Endothelial cell (in vitro differentiated cells): Measurements from ENCODE around the gene ELAVL1. TPM values are rescaled to one million over a fixed set of nuclear protein-coding genes. Genes with fewer than 3 reads are reported as not detected.

Experiments
- DNase-seq: peaks from one replicate; pipeline ENCODE4 v3.0.0; 2021; ENCODE audit warnings: low spot score
- H3K27ac Mint-ChIP-seq: one replicate; pipeline ENCODE4 v1.8.0; 2021; ENCODE audit warnings: mixed read lengths, inconsistent platforms; ENCODE audit not compliant: unreplicated experiment
- H3K27me3 Mint-ChIP-seq: one replicate; pipeline ENCODE4 v1.8.0; 2021; ENCODE audit warnings: mild to moderate bottlenecking, moderate library complexity, mixed read lengths, inconsistent platforms; ENCODE audit not compliant: unreplicated experiment
- H3K36me3 Mint-ChIP-seq: one replicate; pipeline ENCODE4 v1.8.0; 2021; ENCODE audit warnings: mild to moderate bottlenecking, low read depth, mixed read lengths, inconsistent platforms; ENCODE audit not compliant: unreplicated experiment
- H3K4me1 Mint-ChIP-seq: one replicate; pipeline ENCODE4 v1.8.0; 2021; ENCODE audit warnings: mild to moderate bottlenecking, mixed read lengths, inconsistent platforms; ENCODE audit not compliant: unreplicated experiment
- H3K4me3 Mint-ChIP-seq: one replicate; pipeline ENCODE4 v1.8.0; 2021; ENCODE audit warnings: mild to moderate bottlenecking, mixed read lengths, inconsistent platforms; ENCODE audit not compliant: unreplicated experiment
- H3K9me3 Mint-ChIP-seq: one replicate; pipeline ENCODE4 v1.8.0; 2021; ENCODE audit warnings: mixed read lengths, inconsistent platforms; ENCODE audit not compliant: unreplicated experiment
- total RNA-seq: library from RNA; stranded (reverse); fragmentation: NEBNext Ultra II Directional; extraction: Animal tissue kit (Norgen Biotek cat#: 25700); gene quantifications from one replicate; pipeline ENCODE4 v1.2.1, GENCODE V29; 2021; ENCODE audit not compliant: unreplicated experiment
- TF ChIP-seq, protein P1 (sequence below): fragments of 200-600 bp; sonication (generic); IDR thresholded peaks from one replicate; pipeline ENCODE4 v1.5.0; 2021; ENCODE audit warnings: antibody characterized with exemption; ENCODE audit not compliant: unreplicated experiment

Gene ELAVL1
- total RNA-seq, 1 donor from 2014 or later: 135 TPM

DNA sequence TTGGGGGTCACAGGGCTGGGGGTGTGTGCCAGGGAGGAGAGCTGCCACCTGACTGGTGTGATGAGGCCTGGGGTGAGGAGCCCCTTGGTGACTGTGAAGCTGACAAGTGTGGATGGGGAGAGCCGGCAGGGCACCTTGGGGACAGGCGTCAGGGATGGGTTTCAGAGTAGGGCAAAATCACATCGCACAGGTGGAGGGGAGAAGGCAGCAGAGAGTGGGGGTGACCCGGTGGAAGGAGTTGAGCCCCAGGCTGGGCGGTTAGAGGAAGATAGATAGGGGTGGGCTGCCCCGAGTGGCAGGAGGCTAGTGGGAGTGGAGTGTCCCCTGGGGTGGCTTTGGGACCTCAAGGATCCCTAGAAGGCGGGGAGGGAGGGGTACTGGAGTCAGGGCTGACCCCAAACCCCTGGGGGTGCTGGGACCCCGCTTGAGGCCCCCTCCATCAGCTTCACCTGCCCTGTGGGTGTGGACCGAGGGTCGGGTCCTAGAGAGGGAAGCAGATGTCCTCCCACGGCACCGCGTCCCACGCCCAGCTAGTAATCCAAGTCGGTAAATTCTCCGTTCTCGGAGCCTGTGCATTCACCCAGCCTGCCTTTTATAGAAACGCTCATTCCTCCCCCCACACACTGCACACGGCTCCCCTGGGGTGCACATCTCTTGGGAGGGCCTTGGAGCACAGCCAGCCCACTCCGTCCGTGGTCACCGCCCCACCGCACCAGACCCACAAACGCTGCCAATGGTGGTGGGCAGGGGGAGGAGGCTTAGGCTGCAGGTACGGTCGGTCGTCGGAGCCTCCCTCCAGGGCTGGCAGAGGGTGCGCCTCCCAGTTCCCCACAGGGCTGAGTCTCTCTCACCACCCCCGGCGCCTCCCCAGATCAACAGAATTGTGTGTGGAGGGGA lies 81.9 kb downstream of the ELAVL1 start:
- Mint-ChIP-seq H3K27ac (no peak overlapping the region), H3K9me3 (no peaks in the 10 kb centered on the region), H3K4me3 (no peak overlapping the region), H3K4me1 (peaks cover 10% of the 10 kb centered on the region), H3K36me3 (peaks cover 12% of the 10 kb centered on the region), H3K27me3 (peaks cover 19% of the 10 kb centered on the region)
- DNase-seq: no peak
- TF ChIP-seq, protein P1, sequence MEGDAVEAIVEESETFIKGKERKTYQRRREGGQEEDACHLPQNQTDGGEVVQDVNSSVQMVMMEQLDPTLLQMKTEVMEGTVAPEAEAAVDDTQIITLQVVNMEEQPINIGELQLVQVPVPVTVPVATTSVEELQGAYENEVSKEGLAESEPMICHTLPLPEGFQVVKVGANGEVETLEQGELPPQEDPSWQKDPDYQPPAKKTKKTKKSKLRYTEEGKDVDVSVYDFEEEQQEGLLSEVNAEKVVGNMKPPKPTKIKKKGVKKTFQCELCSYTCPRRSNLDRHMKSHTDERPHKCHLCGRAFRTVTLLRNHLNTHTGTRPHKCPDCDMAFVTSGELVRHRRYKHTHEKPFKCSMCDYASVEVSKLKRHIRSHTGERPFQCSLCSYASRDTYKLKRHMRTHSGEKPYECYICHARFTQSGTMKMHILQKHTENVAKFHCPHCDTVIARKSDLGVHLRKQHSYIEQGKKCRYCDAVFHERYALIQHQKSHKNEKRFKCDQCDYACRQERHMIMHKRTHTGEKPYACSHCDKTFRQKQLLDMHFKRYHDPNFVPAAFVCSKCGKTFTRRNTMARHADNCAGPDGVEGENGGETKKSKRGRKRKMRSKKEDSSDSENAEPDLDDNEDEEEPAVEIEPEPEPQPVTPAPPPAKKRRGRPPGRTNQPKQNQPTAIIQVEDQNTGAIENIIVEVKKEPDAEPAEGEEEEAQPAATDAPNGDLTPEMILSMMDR: no peak

DNA sequence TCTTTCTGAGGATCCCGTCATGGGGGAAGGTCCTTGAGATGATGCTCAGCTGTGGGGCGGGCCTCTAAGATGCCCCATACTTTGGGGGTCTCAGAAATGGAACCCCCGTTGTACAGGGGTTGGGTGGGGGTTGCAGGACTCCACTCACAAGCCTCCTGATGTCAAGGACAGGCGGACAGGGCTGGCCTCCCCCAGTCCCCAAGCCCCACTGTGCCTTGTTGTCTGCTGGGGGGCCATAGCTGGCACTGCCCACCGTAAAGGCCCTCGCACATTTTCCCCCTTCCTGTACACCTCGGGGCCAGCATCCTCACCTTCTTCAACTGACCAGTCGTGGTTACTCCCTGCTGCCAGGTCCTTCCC lies 82.6 kb downstream of the ELAVL1 start:
- H3K4me1 Mint-ChIP-seq: peaks cover 10% of the 10 kb centered on the region
- H3K4me3 Mint-ChIP-seq: no peak overlapping the region
- no peak for DNase-seq
- no peaks in the 10 kb centered on the region for H3K9me3 Mint-ChIP-seq
- peaks cover 8% of the 10 kb centered on the region for H3K36me3 Mint-ChIP-seq
- H3K27me3 Mint-ChIP-seq: peaks cover 19% of the 10 kb centered on the region
- TF ChIP-seq, protein P1: no peak
- H3K27ac Mint-ChIP-seq: no peak overlapping the region

DNA sequence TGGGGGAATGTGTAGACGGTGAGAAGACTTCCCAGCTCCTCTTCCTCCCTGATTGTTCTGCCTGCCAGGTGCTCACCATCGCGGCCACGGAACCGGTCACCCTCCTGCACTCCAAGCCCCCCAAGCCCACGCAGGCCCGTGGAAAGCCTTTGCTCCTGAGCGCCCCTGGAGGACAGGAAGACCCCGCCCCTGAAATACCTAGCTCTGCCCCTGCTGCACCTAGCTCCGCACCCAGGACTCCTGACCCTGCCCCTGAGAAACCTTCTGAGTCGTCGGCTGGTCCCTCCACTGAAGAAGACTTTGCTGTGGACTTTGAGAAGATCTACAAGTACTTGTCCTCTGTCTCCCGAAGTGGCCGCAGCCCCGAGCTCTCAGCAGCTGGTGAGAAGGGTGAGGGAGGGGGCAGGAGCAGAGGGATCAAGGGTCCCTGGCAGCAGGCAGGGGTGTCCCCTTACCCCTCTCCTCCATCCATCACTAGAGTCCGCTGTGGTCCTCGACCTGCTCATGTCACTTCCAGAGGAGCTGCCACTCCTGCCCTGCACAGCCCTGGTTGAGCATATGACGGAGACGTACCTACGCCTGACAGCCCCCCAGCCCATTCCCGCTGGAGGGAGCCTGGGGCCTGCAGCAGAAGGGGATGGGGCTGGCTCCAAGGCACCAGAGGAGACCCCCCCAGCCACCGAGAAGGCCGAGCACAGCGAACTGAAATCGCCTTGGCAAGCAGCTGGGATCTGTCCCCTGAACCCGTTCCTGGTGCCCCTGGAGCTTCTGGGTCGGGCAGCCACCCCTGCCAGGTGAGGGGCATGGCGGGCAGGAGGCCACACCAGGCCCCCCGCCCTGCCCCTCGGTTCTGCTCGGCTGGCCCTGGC lies 83.2 kb downstream of the ELAVL1 start:
- Mint-ChIP-seq H3K4me3 (no peak overlapping the region), H3K36me3 (peaks cover 8% of the 10 kb centered on the region), H3K27me3 (peaks cover 17% of the 10 kb centered on the region), H3K4me1 (peaks cover 10% of the 10 kb centered on the region), H3K9me3 (no peaks in the 10 kb centered on the region), H3K27ac (no peak overlapping the region)
- DNase-seq: no peak
- TF ChIP-seq, protein P1: no peak

DNA sequence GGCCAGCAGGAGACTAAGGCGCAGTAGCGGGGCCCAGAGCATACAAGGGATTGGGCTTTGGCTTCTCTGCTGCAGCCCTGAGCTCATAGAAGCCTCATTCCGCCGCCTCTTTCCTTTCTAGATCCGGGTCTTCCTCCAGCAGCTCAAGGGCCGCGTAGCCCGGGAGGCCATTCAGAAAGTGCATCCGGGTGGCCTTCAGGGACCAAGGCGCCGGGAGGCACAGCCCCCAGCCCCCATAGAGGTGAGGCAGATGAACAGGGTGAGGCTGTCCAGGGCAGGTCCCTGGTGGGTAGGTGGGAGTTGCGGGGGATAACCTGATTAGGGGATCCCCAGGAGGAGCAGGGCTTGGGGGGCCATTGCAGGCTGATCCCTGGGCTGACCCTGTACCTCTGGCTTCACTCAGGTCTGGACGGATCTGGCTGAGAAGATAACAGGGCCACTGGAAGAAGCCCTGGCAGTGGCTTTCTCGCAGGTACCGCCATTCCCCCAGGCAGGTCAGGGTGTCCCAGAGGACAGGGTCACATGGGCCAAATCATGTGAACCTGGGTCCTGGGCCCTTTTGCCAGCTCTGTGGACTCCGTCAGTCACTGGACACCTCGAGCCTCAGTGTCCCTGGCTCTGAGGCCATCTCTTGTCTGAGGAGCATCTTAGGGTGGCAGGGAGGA lies 84.0 kb downstream of the ELAVL1 start:
- peaks cover 17% of the 10 kb centered on the region for H3K27me3 Mint-ChIP-seq
- no peak overlapping the region for H3K27ac Mint-ChIP-seq
- H3K36me3 Mint-ChIP-seq: peaks cover 8% of the 10 kb centered on the region
- no peak for DNase-seq
- TF ChIP-seq, protein P1: no peak
- peaks cover 11% of the 10 kb centered on the region for H3K4me1 Mint-ChIP-seq
- no peaks in the 10 kb centered on the region for H3K9me3 Mint-ChIP-seq
- H3K4me3 Mint-ChIP-seq: no peak overlapping the region
